GM21515 (cell line): ENCODE results near the gene ARL10.

Source experiments
- ATAC-seq: cut with Tn5 transposase; IDR thresholded peaks from one replicate; pipeline ENCODE4 v1.9.1; 2021; ENCODE audit not compliant: unreplicated experiment

ARL10 gene

DNA sequence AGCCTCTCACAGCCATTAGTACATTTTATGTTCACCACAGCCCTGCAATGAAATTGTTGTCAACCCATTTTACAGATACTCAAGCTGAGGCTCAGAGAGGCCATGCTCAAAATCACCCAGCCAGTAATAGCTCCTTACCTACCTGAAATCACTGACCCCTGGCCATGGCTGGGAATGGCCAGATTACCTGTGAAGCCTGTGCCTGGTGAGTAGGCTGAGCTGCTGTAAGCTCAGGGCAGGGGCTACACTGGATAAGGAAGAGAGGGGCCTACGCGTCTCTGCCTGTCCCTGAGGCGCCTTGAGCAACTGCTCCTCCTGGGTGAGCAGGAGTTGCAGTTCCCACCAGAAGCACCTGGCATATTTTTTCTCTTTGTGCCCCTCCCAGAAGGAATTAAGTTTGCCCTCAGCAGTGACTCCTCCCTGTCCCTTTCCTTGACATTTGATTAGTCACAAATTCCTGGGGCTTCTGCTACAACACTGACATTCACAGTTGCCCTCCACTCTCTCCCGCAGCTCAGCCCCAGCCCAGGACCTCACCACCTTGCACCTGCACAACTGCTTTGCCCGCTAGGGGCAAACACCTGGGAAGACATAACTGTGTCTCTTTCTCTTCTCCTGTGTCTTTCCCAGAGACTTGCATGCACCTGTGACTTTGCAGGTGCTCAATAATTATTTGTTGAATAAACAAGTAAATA lies 45.3 kb downstream of the ARL10 start:
- no peak for ATAC-seq

DNA sequence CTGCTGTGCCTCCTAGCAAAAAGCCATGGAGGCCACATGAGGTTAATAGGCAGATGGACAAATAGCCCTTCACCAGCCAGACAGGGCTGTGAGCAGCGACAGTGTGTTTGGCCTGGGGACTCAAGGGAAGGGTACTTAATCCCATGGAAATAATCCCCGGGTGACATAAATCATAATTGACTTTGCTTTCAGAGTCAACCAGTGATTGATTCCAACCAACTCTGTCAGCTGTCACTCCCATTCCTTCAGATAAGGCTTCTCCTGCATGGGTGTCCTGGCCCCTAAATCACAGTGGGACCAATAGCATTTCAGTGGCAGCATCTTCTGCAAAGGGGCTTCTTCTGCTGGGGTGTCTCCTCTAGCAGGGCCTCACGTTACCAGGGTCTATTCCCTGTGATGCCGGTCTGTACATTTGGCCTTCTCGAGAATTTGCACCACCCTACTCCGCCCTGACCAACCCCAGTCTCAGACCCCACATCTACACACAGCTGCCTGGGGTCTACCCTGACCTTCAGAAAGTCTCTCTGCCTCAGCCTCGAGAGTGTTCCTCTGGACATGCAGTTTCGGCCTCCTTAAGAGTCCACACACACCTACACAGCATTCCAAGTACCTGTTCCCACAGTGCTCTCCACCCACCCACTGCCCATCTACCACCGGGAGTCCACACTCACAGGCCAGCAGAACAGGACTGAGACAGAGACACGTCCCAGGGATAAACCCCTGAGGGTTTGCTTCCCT lies 47.4 kb downstream of the ARL10 start:
- ATAC-seq, result no peak

GRCh38 chr5:176413255-176413565 lies 47.9 kb downstream of the ARL10 start:
- no peak for ATAC-seq

DNA sequence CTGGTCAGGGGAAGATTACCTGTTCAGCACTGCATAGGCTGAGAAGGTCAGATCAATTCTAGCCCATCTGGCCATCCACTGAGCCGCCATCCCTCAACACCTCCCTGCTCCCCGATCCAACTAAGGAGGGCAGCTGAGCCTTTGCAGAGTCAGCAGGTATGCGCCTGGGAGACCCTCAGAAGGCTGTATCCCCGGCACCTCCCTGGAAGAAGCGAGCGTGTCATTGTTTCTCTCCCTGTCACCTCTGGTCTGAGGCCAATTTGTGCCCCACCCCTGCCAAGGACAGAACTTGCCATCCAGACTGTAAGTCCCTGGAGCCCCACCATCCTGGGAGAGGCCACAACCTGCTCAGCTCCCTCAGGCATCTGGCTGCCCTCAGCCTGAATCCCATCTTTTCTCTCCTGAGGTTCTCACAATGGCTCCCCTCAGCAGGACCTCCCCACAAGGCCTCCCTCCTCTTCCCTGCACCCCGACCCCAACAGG lies 48.5 kb downstream of the ARL10 start:
- no peak for ATAC-seq

DNA sequence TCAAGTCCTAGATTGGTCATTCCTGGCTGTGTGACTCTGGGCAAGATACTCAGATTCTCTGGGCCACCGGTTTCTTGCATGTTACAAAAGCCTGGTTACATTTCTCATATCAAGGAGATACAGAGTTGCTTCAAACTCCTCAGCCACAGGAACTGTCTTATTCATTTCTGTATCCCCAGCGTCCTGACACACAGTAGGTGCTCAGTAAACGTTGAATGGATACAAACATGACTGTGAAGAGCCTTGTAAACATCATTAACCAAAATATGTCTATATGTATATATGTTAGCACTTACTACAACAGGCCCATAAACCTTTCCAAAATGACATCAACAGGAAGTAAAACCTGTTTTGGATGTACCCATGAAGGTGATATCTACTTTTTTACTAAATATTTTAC lies 49.4 kb downstream of the ARL10 start:
- ATAC-seq, result no peak

- ATAC-seq, result no peak
Observed at GRCh38 chr5:176415240-176415951, 50.1 kb downstream of the ARL10 start.

DNA sequence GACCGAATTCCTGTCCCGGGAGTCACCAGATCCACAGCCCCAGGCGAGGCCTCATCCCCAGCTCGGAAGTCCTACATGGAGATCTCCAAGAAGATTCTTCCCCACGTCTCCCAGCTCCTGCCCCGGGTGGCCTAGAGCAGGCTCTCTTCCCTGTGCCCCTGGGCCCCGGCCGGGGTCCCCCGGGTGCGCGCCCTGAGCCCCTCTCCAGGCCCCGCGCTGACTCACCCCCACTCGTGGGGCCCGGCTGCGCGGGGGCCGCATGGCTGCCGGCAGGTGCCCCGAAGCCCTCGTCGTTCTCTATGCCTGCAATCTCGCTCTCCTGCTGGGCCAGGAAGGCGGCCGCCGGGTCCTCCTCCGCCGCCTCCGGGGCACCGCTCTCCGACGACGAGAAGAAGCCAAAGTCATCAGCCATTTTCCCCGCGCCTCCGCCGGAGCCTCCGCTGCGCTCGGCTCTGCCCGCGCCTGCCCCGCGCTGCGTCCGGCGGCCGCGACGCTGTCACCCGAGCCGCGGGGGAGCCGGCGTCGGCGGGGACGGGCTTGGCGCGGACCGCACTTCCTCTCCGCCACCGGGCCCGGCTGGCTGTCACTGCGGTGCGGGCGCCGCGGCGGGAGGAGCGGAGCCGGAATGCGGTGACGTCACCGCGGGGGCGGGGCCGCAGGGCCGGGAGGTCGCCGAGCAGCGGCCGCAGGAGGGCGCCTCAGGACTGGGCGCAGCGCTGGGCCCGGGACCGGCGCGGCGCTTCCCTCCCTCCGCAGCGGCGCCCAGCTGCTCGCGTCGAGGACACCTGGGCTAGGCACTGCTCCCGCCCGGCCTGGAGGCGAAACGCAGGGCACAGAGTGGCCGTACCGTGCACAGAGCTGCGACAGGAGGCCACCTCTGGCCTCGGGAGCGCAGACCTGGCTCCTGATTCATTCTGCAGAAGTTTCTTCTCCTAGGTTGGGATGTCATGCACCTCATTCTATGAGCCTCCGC lies 51.0 kb downstream of the ARL10 start, which contains the start of gene CLTB:
TSS of gene CLTB (minus strand) at position 588 of the 973 bp plus-strand sequence. CDS start at position 412, 176 bp downstream.
- peak; percentile 91 for ATAC-seq

- ATAC-seq, result no peak
Observed at GRCh38 chr5:176416965-176417364, 51.7 kb downstream of the ARL10 start.

GRCh38 chr5:176418251-176418650 lies 53.0 kb downstream of the ARL10 start:
- ATAC-seq, result no peak

DNA sequence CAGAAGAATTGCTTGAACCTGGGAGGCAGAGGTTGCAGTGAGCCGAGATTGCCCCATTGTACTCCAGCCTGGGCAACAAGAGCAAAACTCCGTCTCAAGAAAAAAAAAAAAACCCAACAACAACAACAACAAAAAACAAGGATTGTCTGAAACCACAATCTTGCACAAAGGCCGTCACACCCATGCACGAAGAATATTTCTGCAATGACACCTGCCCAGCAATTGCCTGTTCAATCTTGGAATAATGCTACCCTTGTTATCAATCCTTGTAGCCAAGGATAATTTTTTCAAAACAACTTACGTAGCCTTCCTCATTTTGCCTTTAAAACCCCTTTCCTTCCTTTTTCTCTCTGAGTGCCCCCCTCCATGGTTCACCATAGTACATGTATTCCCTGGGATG lies 54.8 kb downstream of the ARL10 start:
- ATAC-seq, result no peak

DNA sequence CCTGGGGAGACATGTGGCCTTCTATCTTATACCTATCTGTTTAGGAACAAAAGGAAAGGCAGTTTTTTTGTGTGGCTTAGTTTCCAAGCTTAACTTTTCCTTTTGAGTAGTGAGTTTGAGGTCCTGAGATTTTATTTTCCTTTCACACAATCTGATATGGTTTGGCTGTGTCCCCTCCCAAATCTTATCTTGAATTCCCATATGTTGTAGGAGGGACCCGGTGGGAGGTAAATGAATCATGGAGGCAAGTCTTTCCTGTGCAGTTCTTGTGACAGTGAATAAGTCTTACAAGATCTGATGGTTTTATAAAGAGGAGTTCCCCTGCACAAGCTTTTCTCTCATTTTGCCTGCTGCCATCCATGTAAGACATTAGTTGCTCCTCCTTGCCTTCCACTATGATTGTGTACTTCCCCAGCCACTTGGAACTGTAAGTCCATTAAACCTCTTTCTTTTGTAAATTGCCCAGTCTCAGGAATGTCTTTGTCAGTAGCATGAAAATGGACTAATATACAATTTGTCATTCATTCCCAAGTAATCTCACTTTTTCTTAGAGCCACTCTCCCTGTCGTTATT lies 55.8 kb downstream of the ARL10 start:
- no peak for ATAC-seq

DNA sequence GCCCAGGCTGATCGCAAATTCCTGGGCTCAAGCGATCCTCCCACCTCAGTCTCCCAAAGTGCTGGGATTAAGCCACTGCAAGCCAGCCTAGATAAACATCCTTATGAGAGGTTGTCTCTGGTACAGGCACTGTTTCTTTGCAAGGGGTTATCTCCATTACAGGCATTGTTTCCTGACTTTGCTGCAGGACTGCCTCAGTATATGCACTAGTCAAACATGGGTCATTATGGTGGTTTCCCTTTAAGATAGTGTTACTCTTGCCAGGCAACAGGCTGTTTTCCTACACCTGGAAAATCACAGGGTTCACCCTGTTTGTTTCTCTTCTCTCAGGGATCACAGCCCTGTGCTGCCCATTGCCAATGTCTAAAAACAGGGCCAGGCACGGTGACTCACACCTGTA lies 58.9 kb downstream of the ARL10 start:
- ATAC-seq, result no peak

DNA sequence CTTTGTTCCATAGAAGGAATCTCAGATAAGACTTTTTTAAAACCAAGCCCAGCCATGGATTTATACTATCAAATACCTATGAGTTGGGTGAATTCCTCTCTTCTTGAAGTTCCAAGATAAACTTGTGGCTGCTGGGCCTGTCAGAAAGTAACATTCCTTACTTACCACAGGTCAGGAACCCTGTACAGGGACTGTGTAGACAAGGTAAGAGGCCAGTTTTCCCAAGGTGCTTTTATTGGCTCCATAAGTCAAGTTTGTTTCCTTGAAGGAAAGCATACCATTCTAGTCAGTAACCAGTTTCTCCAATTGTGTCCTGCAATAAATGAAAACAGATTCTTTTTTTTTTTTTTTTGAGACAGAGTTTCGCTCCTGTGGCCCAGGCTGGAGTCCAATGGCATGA lies 59.9 kb downstream of the ARL10 start:
- no peak for ATAC-seq

- no peak for ATAC-seq
Observed at GRCh38 chr5:176425791-176426190, 60.5 kb downstream of the ARL10 start.

DNA sequence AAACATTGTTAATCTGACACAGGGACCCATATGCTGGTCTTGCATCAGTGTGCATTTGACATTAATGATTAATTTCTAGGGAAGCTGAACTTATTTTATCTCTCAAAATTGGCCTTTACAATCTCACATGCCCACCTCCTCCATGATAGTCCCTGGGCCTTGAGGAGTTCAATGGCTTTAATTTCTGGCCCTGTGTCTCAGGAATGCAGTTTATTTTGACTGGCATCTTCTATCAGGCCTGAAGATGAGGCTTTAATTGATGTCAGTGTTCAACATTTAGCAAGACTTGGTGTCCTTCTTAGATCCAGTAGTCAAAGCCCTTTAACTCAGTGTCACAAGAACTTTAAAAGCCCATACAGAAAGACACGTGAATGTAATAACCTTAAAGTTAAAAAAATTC lies 61.6 kb downstream of the ARL10 start:
- no peak for ATAC-seq

DNA sequence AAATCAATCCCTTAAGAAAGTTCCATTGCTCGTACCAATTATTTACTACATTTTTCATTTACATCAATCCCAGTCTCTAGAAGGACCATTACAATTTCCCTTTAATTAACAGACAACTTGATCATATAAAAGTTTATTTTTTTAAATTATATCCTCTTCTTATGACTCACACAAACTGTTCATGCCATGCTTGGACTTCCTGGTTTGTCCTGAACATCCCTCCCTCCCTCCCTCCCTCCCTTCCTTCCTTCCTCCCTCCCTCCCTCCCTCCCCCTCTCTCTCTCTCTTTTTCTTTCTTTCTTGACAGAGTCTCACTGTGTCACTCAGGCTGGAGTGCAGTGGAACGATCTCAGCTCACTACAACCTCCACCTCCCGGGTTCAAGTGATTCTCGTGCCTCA lies 62.7 kb downstream of the ARL10 start:
- ATAC-seq, result no peak

DNA sequence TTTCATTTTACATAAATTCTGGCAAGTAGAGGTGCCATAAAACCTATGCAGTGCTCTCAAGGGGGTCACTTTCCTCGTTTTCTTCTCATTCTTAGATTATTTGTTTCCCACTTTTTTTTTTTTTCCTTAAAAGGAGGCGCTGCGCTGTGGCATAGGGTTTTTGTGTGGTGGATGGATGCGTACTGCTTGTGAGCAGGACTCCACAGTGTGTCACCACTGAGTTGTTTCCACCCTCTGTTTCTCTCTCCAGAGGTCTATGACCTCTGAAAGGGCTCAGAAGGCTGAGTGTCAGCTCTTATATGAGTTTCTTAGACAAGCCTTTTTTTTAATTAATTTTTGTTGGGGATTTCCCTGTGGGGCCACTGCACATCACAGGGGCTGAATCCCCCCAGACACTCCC lies 64.7 kb downstream of the ARL10 start:
- no peak for ATAC-seq
